Endodermal cell (in vitro differentiated cells): ENCODE data around the gene LTC4S. TPM values are rescaled to one million over a fixed set of nuclear protein-coding genes. Genes with fewer than 3 reads are reported as not detected.

Source experiments
- DNase-seq: peaks from one replicate; pipeline ENCODE4 v3.0.0-alpha.2; 2017
- H3K27ac ChIP-seq: 2 replicates; pipeline ENCODE4 v1.5.1; 2013; ENCODE audit warnings: mild to moderate bottlenecking, low read depth, low read length, moderate library complexity
- H3K27me3 ChIP-seq: 2 replicates; pipeline ENCODE4 v1.6.1; 2013; ENCODE audit warnings: mild to moderate bottlenecking, low read length, moderate library complexity; ENCODE audit not compliant: insufficient read depth, control insufficient read depth, poor library complexity, severe bottlenecking
- H3K36me3 ChIP-seq: 2 replicates; pipeline ENCODE4 v1.7.0; 2013; ENCODE audit warnings: mild to moderate bottlenecking, low read length, moderate library complexity; ENCODE audit not compliant: control insufficient read depth, insufficient read depth
- H3K4me1 ChIP-seq: one replicate; pipeline ENCODE4 v1.7.0; 2013; ENCODE audit warnings: low read length; ENCODE audit not compliant: control insufficient read depth, insufficient read depth
- H3K4me3 ChIP-seq: 2 replicates; pipeline ENCODE4 v1.5.1; 2013; ENCODE audit warnings: mild to moderate bottlenecking, low read length, moderate library complexity
- H3K9ac ChIP-seq: 2 replicates; pipeline ENCODE4 v1.6.1; 2013; ENCODE audit warnings: mild to moderate bottlenecking, low read length, moderate library complexity; ENCODE audit not compliant: poor library complexity, severe bottlenecking; ENCODE audit errors: extremely low read depth
- H3K9me3 ChIP-seq: 2 replicates; pipeline ENCODE4 v1.6.1; 2013; ENCODE audit warnings: mild to moderate bottlenecking, low read length, moderate library complexity; ENCODE audit not compliant: control insufficient read depth
- H3K27ac Mint-ChIP-seq: 2 replicates; pipeline ENCODE4 v1.8.0; 2020; ENCODE audit warnings: mixed read lengths
- H3K27me3 Mint-ChIP-seq: 2 replicates; pipeline ENCODE4 v1.8.0; 2021; ENCODE audit warnings: mild to moderate bottlenecking, mixed read lengths; ENCODE audit not compliant: insufficient read depth
- H3K36me3 Mint-ChIP-seq: 2 replicates; pipeline ENCODE4 v1.8.0; 2020; ENCODE audit warnings: low read depth, mixed read lengths
- H3K4me1 Mint-ChIP-seq: 2 replicates; pipeline ENCODE4 v1.8.0; 2020; ENCODE audit warnings: mixed read lengths
- H3K4me3 Mint-ChIP-seq: 2 replicates; pipeline ENCODE4 v1.8.0; 2020; ENCODE audit warnings: mild to moderate bottlenecking, moderate library complexity, mixed read lengths
- H3K9me3 Mint-ChIP-seq: 2 replicates; pipeline ENCODE4 v1.8.0; 2020; ENCODE audit warnings: mild to moderate bottlenecking, mixed read lengths
- CTCF ChIP-seq: fragments of 200-600 bp; sonication (generic); conservative IDR thresholded peaks from 2 replicates; pipeline ENCODE4 v1.5.0; 2021; ENCODE audit warnings: antibody characterized with exemption, mild to moderate bottlenecking
- WGBS, 2 experiments: methylation state at CpG; one replicate each; pipeline versions ENCODE4 v1.1.5 to v1.1.7; 2013; ENCODE audit warnings: missing lambda C conversion rate in 2 of 2, mixed read lengths in 1 of 2; ENCODE audit not compliant: insufficient coverage in 1 of 2, insufficient read length in 1 of 2; 5-methylcytosine and 5-hydroxymethylcytosine counted together
- total RNA-seq, 2 donors: library from RNA; stranded (reverse); fragmentation: NEBNext Ultra II Directional in 1 of 2; extraction: Animal tissue kit (Norgen Biotek cat#: 25700) in 1 of 2; gene quantifications; 2 replicates in 1 of 2; 3 replicates in 1 of 2; pipeline ENCODE4 v1.2.1, GENCODE V29; 2021

The LTC4S gene
- total RNA-seq, 2 donors from 2014 or later, result 5.7 to 6.3 TPM

- WGBS, 2 experiments, result 82 to 83% methylated on average over 2 to 14 of the region's 14 CpGs
- peaks cover 23% of the 10 kb centered on the region for H3K36me3 ChIP-seq
- Mint-ChIP-seq H3K27me3 (peaks cover 4% of the 10 kb centered on the region), H3K9me3 (no peaks in the 10 kb centered on the region), H3K4me3 (peak overlapping the region; percentile 48), H3K36me3 (peaks cover 26% of the 10 kb centered on the region), H3K4me1 (peaks cover 29% of the 10 kb centered on the region), H3K27ac (peak overlapping the region; percentile 92)
- no peak overlapping the region for H3K9ac ChIP-seq
- H3K4me1 ChIP-seq, result peaks cover 22% of the 10 kb centered on the region
- H3K4me3 ChIP-seq, result no peak overlapping the region
- H3K27me3 ChIP-seq, result no peaks in the 10 kb centered on the region
- TF ChIP-seq CTCF, result no peak
- DNase-seq, result no peak
- no peaks in the 10 kb centered on the region for H3K9me3 ChIP-seq
- no peak overlapping the region for H3K27ac ChIP-seq
Observed at GRCh38 chr5:179817890-179818745, 24.3 kb downstream of the LTC4S start.

GRCh38 chr5:179818746-179819295, 25.0 kb downstream of the LTC4S start:
- no peak overlapping the region for H3K4me3 ChIP-seq
- H3K36me3 ChIP-seq, result peaks cover 20% of the 10 kb centered on the region
- H3K9ac ChIP-seq, result no peak overlapping the region
- 27 to 34% methylated on average over 13 to 35 of the region's 35 CpGs for WGBS, 2 experiments
- Mint-ChIP-seq H3K27me3 (peaks cover 4% of the 10 kb centered on the region), H3K27ac (peak overlapping the region; percentile 92), H3K4me1 (peaks cover 29% of the 10 kb centered on the region), H3K36me3 (peaks cover 28% of the 10 kb centered on the region), H3K9me3 (no peaks in the 10 kb centered on the region), H3K4me3 (peak overlapping the region; percentile 48)
- peaks cover 22% of the 10 kb centered on the region for H3K4me1 ChIP-seq
- peak overlapping the region; percentile 25 for H3K27ac ChIP-seq
- no peaks in the 10 kb centered on the region for H3K27me3 ChIP-seq
- DNase-seq, result peak; percentile 92
- no peaks in the 10 kb centered on the region for H3K9me3 ChIP-seq
- TF ChIP-seq CTCF, result no peak

GRCh38 chr5:179819296-179820126, 25.7 kb downstream of the LTC4S start:
- H3K4me3 ChIP-seq, result no peak overlapping the region
- no peak overlapping the region for H3K9ac ChIP-seq
- Mint-ChIP-seq H3K9me3 (no peaks in the 10 kb centered on the region), H3K4me1 (peaks cover 29% of the 10 kb centered on the region), H3K36me3 (peaks cover 27% of the 10 kb centered on the region), H3K4me3 (peak overlapping the region; percentile 90), H3K27ac (peak overlapping the region; percentile 89), H3K27me3 (peaks cover 4% of the 10 kb centered on the region)
- no peaks in the 10 kb centered on the region for H3K9me3 ChIP-seq
- peaks cover 22% of the 10 kb centered on the region for H3K4me1 ChIP-seq
- no peak for TF ChIP-seq CTCF
- peak overlapping the region; percentile 25 for H3K27ac ChIP-seq
- DNase-seq, result peak; percentile 91
- WGBS, 2 experiments, result 57 to 60% methylated on average over 14 to 25 of the region's 26 CpGs
- no peaks in the 10 kb centered on the region for H3K27me3 ChIP-seq
- peaks cover 20% of the 10 kb centered on the region for H3K36me3 ChIP-seq
